GM12801 (cell line): ENCODE data around the gene MMUT.

ENCODE experiments used
- TF ChIP-seq, protein P1 (sequence below): IDR thresholded peaks from one replicate; pipeline ENCODE4 v1.5.1; 2011; ENCODE audit warnings: control low read depth; ENCODE audit not compliant: insufficient read length; ENCODE audit errors: extremely low read depth

MMUT gene

DNA sequence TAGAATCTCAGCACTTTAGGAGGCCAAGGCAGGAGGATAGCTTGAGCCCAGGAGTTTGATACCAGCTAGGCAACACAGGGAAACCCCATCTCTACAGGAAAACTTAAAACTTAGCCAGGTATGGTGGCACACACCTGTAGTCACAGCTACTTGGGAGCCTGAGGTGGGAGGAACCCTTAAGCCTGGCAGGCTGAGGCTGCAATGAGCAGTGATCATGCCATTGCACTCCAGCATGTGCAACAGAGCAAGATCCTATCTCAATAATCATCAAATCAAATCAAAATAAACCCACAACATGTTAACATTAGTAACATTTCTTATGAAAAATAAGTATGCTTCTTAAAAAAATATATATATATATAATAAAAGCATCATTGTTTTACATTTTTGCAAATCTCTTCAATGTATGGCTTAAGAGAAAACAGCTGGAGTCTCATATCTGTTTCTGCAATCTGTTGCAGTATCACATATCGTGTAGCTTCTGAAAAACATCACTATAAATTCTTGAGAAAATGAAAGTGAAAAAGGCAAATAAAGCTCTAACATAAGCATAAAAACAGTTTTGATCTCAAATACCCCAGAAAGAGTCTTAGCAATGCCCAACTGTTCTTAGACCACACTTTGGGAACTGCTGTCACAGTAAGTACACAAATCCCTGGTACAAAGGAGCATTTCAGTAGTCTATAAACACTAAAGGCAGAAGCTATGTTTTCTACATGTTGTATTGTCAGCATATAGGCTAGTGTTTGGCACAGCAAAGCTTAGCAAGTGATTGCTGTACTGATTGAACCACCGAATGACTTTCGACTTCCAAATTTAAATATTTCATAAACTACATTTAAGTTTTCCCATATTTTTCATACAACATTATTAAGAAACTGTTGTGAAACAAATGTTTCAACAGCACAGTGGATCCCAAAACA lies 8.0 kb downstream of the MMUT start:
- TF ChIP-seq, protein P1, sequence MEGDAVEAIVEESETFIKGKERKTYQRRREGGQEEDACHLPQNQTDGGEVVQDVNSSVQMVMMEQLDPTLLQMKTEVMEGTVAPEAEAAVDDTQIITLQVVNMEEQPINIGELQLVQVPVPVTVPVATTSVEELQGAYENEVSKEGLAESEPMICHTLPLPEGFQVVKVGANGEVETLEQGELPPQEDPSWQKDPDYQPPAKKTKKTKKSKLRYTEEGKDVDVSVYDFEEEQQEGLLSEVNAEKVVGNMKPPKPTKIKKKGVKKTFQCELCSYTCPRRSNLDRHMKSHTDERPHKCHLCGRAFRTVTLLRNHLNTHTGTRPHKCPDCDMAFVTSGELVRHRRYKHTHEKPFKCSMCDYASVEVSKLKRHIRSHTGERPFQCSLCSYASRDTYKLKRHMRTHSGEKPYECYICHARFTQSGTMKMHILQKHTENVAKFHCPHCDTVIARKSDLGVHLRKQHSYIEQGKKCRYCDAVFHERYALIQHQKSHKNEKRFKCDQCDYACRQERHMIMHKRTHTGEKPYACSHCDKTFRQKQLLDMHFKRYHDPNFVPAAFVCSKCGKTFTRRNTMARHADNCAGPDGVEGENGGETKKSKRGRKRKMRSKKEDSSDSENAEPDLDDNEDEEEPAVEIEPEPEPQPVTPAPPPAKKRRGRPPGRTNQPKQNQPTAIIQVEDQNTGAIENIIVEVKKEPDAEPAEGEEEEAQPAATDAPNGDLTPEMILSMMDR, result no peak

DNA sequence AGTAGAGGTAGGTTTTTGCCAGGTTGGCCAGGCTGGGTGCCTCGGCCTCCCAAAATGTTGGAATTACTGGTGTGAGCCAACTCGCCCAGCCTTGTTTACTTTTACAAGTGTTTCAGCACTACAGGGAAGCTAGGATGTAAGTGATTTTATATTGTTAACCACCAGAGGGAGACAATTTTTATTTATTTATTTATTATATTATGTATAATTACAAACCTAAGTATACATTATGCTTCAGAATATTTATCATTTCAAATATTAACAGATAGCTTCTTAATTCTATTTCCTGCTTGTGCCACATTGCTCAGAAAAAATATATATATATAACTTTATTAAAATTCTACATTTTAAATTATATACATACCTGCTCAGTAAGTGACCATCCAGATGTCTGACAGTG lies 9.8 kb downstream of the MMUT start:
- TF ChIP-seq, protein P1, result no peak

DNA sequence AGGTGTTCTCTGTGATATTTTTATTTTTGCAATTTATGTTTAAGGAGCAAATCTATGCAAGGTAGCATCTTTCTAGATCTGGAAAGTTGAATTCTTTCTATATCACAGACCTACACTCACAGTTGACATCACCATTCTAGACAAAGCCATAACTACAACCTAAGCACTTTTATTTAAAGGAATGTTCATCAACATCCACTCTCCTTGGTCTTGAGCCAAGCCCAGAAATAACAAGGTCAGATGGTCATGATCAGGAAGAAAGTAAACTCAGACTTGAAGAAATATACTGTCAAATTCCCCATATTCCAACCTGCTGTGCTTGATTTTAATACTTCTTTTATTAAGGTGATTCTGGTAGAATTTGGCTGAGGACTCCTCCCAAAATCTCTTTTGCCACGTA lies 32.2 kb downstream of the MMUT start:
- TF ChIP-seq, protein P1, result no peak

DNA sequence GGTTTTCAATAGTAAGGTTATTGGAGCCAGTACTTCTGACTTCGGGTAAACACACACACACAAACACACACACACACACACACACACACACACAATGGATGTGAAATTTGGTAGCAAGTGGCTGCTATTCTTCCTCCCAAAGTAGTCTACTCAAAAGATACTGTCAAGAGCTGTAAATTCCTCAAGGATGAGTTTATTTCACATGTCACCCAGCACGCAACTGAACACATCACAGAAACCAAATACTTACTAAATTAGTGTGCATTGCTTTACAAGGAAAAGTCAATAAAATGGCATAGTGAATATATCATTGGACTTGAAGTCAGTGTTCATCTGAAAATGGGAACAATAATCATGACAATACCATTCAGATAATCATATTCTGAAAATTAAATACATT lies 32.9 kb downstream of the MMUT start:
- TF ChIP-seq, protein P1, result no peak

DNA sequence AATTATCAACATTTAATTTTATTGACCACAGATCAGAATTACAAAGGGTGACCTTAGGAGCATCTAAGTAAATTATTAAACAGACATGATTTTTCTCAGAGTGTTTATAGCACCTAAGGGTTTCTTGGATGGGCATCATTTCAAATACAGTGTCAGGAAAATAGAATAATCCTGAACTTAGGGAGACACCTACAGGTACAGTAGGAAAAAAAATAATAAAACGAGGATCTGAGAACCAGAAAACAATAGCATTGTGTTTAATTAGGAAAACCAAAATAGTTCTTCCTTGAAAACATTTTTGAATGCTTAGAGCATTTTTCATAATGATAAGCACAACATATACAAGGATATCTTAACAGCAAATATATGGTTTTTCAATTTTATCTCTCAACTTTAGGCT lies 39.2 kb downstream of the MMUT start:
- TF ChIP-seq, protein P1, result no peak

DNA sequence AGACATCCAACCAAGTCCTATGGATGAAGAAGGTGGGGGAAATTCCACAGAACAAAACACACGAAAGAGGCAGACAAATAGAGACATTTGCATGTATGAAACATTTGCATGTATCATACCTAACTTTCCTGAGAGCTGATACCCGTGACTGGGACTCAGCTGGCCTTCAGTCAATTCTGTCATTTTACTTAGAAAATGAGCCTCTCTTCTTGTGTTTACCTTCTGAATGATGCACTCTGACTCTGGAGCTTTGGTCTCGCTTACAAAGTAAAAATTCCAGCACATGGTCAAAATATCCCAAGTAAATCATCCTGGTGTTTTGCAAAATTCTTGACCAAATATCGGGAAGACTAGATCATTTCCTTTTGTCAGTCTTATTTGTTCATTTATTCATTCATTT lies 46.9 kb downstream of the MMUT start:
- TF ChIP-seq, protein P1, result no peak

DNA sequence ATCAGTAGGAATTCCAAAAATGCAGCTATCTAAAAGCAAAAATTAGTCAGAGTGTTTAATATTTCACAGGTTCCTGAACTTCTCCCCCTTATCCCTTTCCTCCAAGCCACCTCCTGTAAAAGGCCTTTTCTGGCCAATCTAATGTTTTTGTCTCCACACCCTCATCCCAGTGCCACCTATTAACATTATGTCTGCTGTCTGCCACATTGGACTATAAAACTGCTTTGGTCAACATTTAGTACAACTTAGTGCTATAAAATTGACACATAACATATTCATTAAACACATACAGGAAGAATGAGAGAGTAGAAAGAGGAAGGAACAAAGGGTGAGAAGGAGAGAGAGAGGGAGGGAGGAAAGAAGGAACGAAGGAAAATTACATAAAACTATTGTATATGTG lies 47.7 kb downstream of the MMUT start:
- TF ChIP-seq, protein P1, result no peak
